Urinary bladder (tissue), 4 donors: ENCODE results near the gene EEF1AKMT2. TPM values are rescaled to one million over a fixed set of nuclear protein-coding genes. Genes with fewer than 3 reads are reported as not detected.

Source experiments
- DNase-seq: peaks from one replicate; pipeline ENCODE4 v3.0.0-alpha.2; 2015; ENCODE audit errors: extremely low spot score
- H3K27ac ChIP-seq: one replicate; pipeline ENCODE4 v1.5.1; 2013; ENCODE audit warnings: low read depth, mild to moderate bottlenecking, moderate library complexity
- H3K36me3 ChIP-seq: one replicate; pipeline ENCODE4 v1.6.1; 2013; ENCODE audit warnings: mild to moderate bottlenecking, moderate library complexity; ENCODE audit not compliant: insufficient read depth
- H3K4me1 ChIP-seq: one replicate; pipeline ENCODE4 v1.6.1; 2013; ENCODE audit warnings: mild to moderate bottlenecking, moderate library complexity; ENCODE audit not compliant: insufficient read depth
- H3K4me3 ChIP-seq: one replicate; pipeline ENCODE4 v1.5.1; 2013; ENCODE audit warnings: low read depth, low read length
- WGBS: extraction: QIAGEN DNeasy Blood & Tissue Kit; methylation state at CpG from one replicate; pipeline ENCODE4 v1.1.7; 2013; 5-methylcytosine and 5-hydroxymethylcytosine counted together
- polyA plus RNA-seq: library from polyadenylated mRNA; stranded (reverse); fragments of 200-250 nt; gene quantifications from one replicate; pipeline ENCODE4 v1.2.3, GENCODE V29; 2013
- total RNA-seq: library from RNA; depleted of rRNA; stranded (reverse); fragments of >200 nt; gene quantifications from one replicate; pipeline ENCODE4 v1.2.3, GENCODE V29; 2014
- donor health status: healthy with polysubstance abuse.
- donor health status: healthy.

The EEF1AKMT2 gene
- total and polyA plus RNA-seq, 2 donors, result 12.1 to 65.9 TPM

DNA sequence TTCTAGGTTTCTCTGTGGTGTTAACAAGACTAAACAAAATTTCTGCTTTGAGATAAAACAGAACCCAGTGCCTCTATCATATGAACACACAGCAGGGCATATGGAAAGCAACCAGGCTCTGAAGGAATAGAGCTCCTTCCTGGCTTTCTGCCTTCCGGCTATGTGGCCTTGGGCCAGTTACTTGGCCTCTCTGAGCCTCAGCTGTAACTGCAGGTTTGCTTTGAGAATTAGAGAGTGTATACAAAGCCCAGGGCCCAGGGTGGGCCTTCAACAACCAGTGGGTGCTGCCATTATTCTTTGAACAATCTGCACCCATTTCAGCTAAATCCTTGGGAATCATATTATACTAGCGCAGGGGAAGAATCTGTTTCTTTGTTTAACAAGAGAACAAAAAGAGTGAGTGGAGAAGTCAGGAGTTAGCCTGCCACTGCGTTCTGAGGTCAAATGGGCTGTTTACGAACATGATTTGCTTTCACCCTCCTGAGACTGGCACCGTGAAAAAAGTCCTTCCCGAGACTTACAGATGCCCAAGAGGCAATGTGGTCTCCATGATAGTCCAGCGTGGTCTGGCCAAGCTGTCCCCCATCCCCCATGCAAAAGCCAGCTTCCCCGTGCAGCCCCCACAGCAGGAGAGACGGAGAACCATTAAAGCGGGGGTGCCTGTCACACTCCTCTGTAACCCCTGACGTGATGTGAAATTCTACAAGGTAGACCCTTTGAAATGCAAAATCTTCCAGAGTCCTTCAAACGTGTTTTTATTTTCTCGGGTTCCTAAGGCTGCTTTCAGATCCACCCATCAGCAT is 52.4 kb downstream of the EEF1AKMT2 start:
- H3K4me1 ChIP-seq, result peaks cover 2% of the 10 kb centered on the region
- no peaks in the 10 kb centered on the region for H3K36me3 ChIP-seq
- H3K27ac ChIP-seq, result peak overlapping the region; percentile 42
- DNase-seq, result no peak
- 50% methylated on average over 13 of the region's 13 CpGs for WGBS
- no peak overlapping the region for H3K4me3 ChIP-seq

DNA sequence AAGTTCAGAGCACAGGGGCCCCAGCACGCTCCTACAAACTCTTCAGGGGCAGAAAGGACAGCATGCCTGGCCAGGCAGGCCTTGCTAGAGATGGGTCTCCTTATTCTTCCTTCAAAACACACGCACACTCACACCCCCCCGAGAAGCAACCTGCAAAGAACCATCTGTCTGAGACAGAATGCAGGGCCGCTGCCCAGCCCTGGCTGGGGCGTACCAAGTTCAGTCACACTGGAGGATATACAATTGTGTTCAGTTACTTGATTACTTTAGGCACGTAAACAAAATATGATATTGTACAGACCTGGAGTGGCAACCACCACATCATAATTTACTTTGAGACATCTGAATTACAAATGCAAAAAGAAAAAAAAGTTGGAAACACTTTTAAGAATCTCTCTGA is 53.2 kb downstream of the EEF1AKMT2 start:
- no peak for DNase-seq
- no peaks in the 10 kb centered on the region for H3K36me3 ChIP-seq
- H3K4me1 ChIP-seq, result peaks cover 2% of the 10 kb centered on the region
- H3K27ac ChIP-seq, result no peak overlapping the region
- 42% methylated on average over 6 of the region's 6 CpGs for WGBS
- H3K4me3 ChIP-seq, result no peak overlapping the region

DNA sequence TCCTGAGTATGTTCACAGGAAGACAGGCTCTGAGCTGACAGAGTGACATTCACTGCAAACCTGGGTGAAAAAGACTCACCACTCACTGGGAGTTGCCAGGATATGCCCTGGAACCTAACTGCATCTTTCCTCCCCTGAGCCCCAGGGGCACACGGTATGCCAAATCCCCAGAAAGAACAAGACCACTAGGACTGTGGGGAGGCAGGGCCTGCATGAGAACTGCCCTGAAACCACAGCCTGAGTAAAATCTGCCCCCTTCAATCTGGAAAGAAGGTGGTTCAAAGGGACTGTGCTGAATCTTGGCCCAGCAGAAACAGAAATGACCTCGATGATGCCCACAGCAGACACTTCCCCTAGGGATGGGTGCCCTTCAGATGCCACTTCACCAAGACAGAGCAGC is 54.0 kb downstream of the EEF1AKMT2 start:
- no peaks in the 10 kb centered on the region for H3K36me3 ChIP-seq
- peaks cover 2% of the 10 kb centered on the region for H3K4me1 ChIP-seq
- WGBS, result 76% methylated on average over 2 of the region's 2 CpGs
- no peak overlapping the region for H3K4me3 ChIP-seq
- H3K27ac ChIP-seq, result no peak overlapping the region
- no peak for DNase-seq

DNA sequence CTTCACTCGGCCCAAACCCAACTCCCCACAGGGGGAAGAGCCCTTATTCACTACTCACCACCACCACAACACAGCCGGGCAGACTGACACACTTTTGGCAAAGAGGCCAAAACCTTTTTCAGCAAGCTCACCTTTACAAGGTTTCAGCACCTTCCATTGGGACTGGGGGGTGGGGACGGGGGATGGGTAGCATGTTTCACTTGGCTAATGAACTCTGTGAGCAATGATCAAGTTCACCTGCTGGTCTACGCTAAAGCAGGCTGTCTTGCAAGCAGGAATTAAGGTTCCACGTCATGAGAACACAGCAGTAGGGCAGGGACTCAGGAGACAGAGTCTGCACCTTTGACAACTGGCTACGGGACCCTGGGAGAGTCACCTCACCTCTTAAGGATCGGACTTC is 54.5 kb downstream of the EEF1AKMT2 start:
- Histone ChIP-seq H3K27ac (no peak overlapping the region), H3K36me3 (no peaks in the 10 kb centered on the region), H3K4me3 (no peak overlapping the region), H3K4me1 (peaks cover 2% of the 10 kb centered on the region)
- DNase-seq, result no peak
- 66% methylated on average over 7 of the region's 7 CpGs for WGBS

DNA sequence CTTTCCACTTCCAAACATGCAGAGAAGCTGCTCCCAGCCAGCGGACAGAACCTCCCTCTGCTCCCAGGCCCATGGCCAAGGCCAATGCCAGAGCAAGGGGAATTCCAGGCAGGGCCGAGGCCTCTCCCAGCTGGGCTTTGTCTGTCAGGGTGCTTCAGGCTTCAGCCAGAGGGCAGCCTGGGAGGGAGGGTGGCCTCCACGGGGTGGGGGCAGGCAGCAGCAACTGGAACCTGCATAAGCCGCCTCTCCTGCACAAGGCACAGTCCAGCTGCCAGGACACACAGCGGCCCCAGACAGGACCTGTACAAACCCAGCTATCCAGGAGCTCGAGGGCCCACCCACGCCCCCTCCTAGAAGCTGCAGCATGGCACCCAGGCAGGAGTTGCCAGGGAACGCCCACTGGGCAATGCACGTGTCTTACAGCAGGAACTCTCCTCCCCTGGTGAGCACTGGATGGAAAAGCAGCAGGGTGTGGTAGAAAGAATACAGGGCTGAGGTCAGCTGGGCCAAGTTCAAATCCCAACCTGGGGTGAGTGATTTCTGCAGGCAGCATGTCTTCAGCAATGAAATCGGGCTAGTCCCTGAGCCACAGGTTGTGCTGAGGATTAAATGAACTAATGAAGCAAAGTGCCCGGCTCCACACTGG is 55.1 kb downstream of the EEF1AKMT2 start:
- H3K36me3 ChIP-seq, result no peaks in the 10 kb centered on the region
- DNase-seq, result no peak
- 20% methylated on average over 11 of the region's 11 CpGs for WGBS
- no peak overlapping the region for H3K4me3 ChIP-seq
- H3K4me1 ChIP-seq, result peaks cover 2% of the 10 kb centered on the region
- peak overlapping the region; percentile 59 for H3K27ac ChIP-seq

DNA sequence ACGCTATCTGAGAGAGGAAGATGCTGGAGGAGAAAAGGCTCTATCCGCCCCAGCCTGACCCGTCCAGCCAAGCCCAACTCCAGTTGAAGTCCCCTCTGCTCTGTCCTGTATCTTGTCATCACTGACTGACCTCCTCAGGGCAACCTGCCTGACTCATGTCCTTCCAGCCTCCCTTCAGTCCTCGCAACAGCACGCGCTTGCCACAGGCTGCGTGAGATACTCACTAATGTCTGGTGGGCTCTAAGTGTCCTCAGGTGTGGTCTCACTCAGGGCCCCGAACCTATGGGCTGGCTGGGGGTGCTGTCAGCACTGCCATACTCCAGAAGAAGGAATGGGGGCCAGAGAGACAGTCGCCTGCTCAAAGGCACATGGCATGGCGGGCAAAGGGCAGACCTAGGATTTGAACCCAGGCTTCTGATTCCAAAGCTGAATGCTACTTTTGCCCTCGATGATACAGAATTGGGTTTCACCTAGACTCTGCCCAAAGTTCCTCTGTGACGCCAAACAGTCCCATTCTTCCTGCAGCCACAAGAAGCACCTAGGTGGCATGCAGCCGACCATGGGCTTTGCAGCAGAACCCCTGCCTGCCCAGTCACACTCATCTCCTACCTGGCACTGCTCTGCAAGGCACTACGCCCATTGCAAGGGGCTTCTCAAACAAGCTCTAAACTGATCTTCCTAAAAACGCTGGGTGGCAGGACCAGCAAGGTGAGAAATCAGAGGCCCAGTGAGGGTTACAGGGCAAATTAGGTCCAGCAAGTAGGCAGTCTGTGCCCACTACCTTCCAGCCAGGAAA is 56.0 kb downstream of the EEF1AKMT2 start:
- H3K27ac ChIP-seq, result no peak overlapping the region
- no peaks in the 10 kb centered on the region for H3K36me3 ChIP-seq
- peaks cover 2% of the 10 kb centered on the region for H3K4me1 ChIP-seq
- DNase-seq, result no peak
- H3K4me3 ChIP-seq, result no peak overlapping the region
- 89% methylated on average over 15 of the region's 15 CpGs for WGBS

DNA sequence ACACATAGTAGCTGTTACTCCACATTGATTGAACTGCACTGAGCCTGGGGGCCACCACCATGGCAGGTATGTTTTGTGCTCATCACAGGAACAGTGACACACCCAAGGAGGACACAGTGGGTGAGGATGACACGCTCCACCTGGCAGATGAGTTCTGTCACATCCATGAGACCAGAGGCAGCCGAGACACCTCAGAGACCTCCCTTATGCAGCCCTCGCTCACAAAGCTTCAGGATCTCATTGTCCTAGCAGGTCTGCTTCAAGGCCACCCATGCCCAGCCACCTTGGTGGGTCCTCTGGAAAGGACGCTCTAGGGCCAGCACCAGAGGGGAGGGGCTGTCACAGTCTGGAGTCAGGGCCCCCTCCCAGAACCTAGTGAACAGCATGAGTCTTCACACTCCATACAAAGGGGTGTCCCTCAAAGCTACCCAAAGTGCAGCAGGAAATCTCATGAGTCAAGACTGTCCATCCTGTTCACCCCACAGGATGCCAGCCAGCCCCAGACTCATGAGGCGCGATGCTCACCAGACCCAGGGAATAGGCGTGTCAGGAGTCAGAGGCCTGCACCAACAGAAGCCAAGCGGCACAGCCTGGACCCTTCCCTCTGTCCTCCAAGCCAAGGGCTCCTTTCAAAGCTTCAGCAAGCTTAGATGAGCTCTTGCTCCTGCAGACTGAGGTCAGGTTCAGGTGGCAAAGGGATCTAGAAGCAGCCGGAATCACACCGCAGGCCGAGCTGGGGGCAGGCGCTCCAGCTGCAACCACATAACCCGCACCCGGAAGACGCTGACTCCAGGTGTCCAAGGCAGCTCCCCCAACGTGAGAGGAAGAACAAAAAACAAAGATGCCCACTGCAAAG is 57.1 kb downstream of the EEF1AKMT2 start:
- no peak for DNase-seq
- WGBS, result 93% methylated on average over 16 of the region's 16 CpGs
- Histone ChIP-seq H3K4me3 (no peak overlapping the region), H3K36me3 (no peaks in the 10 kb centered on the region), H3K4me1 (peaks cover 2% of the 10 kb centered on the region), H3K27ac (no peak overlapping the region)

DNA sequence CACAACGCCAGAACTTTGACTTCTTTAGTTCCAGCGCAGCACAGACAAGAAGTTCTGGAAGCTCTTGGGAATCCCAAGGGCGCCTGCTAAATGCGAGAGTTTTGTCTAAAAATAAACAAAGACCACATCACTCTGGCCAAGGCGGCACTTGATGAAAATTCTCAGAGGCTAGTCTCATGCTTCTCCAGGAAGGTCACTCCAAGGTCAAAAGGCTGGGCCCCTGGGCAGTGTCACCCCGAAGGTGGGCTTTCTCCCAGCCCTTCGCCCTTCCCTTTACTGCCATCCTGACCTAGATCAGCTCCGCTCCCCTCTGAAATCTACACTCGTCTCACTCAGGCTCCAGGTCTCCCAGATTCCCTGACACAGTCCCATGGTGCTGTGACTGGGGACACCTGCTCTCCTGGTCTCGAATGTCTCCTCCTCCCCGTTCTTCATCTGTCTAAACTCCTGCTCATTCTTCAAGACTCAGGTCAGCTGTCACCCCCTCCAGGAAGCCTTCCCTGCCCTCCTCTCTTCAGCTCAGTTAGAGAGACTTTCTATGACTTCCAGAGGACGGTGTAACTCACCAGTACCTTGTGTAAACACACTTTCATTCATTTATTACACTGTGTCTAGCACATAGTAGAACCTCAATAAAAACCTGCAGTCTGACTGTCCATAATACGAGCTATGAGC is 58.0 kb downstream of the EEF1AKMT2 start:
- WGBS, result 56% methylated on average over 13 of the region's 13 CpGs

DNA sequence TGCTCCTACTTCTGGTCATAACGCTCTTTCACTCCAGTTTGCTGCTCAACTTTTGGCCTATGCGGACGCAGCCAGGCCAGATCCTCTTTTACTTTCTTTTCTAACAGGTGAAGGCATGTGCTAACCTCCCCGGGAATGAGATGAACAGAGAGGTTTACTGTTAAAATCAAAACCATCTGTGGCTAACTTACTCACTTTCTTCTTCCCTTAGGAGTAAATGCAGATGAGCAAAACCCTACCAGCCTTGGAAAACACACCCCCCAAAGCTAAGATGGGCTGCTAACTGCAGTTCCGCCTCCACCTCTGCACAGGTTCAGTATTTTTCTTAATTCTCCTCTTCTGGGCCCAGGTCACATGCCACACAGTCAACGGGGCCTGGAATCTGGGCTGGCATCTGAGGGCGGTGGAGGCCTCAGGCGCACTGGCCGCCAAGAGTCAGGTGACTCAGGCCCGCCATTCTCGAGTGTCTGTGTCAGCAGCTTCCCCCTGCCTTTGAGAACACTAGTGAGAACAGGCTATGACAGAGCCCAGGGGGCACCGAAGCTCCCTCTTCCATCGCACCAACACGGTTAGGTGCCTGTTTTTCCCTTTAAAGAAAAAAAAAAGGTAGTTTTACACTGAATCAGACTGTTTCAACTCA is 58.6 kb downstream of the EEF1AKMT2 start:
- DNase-seq, result no peak
- H3K4me1 ChIP-seq, result peaks cover 4% of the 10 kb centered on the region
- 48% methylated on average over 14 of the region's 14 CpGs for WGBS

More for the DNA sequence above, 58.0 kb downstream of the EEF1AKMT2 start:
- peaks cover 2% of the 10 kb centered on the region for H3K4me1 ChIP-seq
- no peak overlapping the region for H3K4me3 ChIP-seq
- DNase-seq, result no peak
- peak overlapping the region; percentile 66 for H3K27ac ChIP-seq
- no peaks in the 10 kb centered on the region for H3K36me3 ChIP-seq

DNA sequence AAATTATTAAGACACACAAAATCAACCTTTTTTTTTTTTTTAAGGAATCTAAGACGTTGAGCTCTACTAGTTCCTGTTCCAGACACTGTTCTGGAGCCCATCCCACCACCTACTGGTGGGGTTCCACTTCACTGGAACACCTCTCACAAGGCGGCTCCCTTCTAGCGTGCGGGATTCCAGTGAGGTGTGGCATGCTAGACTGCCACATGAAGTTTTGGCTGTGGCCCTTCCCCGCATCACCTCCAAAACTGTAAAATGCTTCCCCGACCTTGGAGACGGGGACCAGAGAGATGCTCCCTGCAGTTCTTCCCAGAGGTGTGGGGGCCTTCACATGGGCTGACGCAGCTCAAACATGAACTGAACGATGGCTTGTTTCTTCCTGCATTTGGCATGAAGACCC is 60.1 kb downstream of the EEF1AKMT2 start:
- Histone ChIP-seq H3K27ac (no peak overlapping the region), H3K36me3 (no peaks in the 10 kb centered on the region), H3K4me3 (no peak overlapping the region), H3K4me1 (peaks cover 7% of the 10 kb centered on the region)
- 90% methylated on average over 9 of the region's 9 CpGs for WGBS
- DNase-seq, result no peak

More for the DNA sequence above, 58.6 kb downstream of the EEF1AKMT2 start:
- Histone ChIP-seq H3K36me3 (no peaks in the 10 kb centered on the region), H3K4me3 (no peak overlapping the region), H3K27ac (peak overlapping the region; percentile 66)

DNA sequence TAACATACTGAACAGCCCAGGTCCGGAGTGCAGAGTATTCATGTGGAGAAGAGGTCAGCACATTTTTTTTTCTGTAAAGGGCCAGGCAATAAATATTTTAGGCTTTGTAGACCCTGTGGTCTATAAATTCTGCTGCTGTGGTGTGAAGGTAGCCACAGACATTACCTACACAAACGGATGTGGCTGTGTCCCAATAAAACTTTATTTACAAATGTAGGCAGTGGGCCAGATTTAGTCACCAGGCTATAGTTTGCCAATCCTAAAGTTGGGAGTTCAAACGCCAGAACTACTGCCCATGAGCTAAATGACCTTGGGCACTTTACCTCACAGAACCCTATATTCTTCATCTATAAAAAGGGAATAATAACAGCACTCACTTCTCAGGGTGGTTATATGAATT is 60.9 kb downstream of the EEF1AKMT2 start:
- Histone ChIP-seq H3K27ac (no peak overlapping the region), H3K36me3 (no peaks in the 10 kb centered on the region), H3K4me1 (peaks cover 7% of the 10 kb centered on the region), H3K4me3 (no peak overlapping the region)
- WGBS, result 76% methylated on average over 3 of the region's 3 CpGs
- DNase-seq, result no peak
